Ovary (tissue), 3 donors: ENCODE results near the gene LMO3.

Experiments used
- CTCF ChIP-seq, 3 donors: fragments of 450-650 bp in 2 of 3; fragments of 200-600 bp in 1 of 3; IDR thresholded peaks; one replicate each; pipeline versions ENCODE4 v1.5.1 to v1.8.0; 2016 to 2022; ENCODE audit warnings: antibody characterized with exemption in 3 of 3, mild to moderate bottlenecking in 1 of 3
- EP300 ChIP-seq: sonication (generic); formaldehyde crosslinking; IDR thresholded peaks from one replicate; pipeline ENCODE4 v1.6.1; 2017; ENCODE audit warnings: antibody characterized with exemption
- POLR2A ChIP-seq: fragments of 450-650 bp; IDR thresholded peaks from one replicate; pipeline ENCODE4 v1.6.1; 2017; ENCODE audit warnings: antibody characterized with exemption, mild to moderate bottlenecking, moderate library complexity
- donor health status: DM: no; HTN: no; CAD: no.

GRCh38 chr12:16593546-16593945 lies 12.4 kb downstream of the LMO3 start:
- TF ChIP-seq POLR2A (no peak), CTCF (IDR thresholded peaks at IDR 0.05) (no peak), EP300 (no peak)
